Ovary (tissue), 3 donors: ENCODE results near the gene DOCK10.

Experiments
- EP300 ChIP-seq: sonication (generic); formaldehyde crosslinking; IDR thresholded peaks from one replicate; pipeline ENCODE4 v1.6.1; 2017; ENCODE audit warnings: antibody characterized with exemption
- POLR2A ChIP-seq: fragments of 450-650 bp; IDR thresholded peaks from one replicate; pipeline ENCODE4 v1.6.1; 2017; ENCODE audit warnings: antibody characterized with exemption, mild to moderate bottlenecking, moderate library complexity
- TF ChIP-seq, protein P1 (sequence below), 3 donors: fragments of 450-650 bp in 2 of 3; fragments of 200-600 bp in 1 of 3; IDR thresholded peaks; one replicate each; pipeline versions ENCODE4 v1.5.1 to v1.8.0; 2016 to 2022; ENCODE audit warnings: antibody characterized with exemption in 3 of 3, mild to moderate bottlenecking in 1 of 3
- donor health status: DM: no; HTN: no; CAD: no.

DNA sequence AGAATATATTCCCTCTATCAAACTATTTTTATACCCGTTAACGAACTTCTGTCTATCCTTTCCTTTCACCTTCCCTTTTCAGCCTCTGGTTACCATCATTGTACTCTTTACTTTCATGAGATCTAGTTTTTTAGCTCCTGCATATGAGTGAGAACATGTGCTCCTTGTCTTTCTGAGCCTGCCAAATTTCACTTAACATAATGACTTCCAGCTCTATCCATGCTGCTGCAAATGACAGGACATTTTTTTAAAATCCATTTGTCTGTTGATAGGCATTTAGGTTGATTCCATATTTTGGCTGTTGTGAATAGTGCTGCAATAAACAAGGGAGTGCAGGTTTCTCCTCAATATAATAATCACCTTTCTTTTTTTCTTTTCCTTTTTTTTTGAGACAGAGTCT, 317.9 kb downstream of the DOCK10 start:
- TF ChIP-seq, protein P1, sequence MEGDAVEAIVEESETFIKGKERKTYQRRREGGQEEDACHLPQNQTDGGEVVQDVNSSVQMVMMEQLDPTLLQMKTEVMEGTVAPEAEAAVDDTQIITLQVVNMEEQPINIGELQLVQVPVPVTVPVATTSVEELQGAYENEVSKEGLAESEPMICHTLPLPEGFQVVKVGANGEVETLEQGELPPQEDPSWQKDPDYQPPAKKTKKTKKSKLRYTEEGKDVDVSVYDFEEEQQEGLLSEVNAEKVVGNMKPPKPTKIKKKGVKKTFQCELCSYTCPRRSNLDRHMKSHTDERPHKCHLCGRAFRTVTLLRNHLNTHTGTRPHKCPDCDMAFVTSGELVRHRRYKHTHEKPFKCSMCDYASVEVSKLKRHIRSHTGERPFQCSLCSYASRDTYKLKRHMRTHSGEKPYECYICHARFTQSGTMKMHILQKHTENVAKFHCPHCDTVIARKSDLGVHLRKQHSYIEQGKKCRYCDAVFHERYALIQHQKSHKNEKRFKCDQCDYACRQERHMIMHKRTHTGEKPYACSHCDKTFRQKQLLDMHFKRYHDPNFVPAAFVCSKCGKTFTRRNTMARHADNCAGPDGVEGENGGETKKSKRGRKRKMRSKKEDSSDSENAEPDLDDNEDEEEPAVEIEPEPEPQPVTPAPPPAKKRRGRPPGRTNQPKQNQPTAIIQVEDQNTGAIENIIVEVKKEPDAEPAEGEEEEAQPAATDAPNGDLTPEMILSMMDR (IDR thresholded peaks at IDR 0.05) = no peak
- TF ChIP-seq POLR2A (no peak), EP300 (no peak)
